K562 (cell line): Measurements from ENCODE around the gene DOCK1. TPM values are rescaled to one million over a fixed set of nuclear protein-coding genes. Genes with fewer than 3 reads are reported as not detected.

Experiments used
- ATAC-seq: fragments of 200-7000 bp; cut with Tn5 transposase; 3 replicates; pipeline ENCODE4 v1.9.1; 2020; ENCODE audit warnings: moderate library complexity
- BruUV-seq: library from RNA; stranded (reverse); fragments of 400-500 nt; replicated peaks from 2 replicates; lab custom pipeline; 2021; lab: Mats Ljungman, UMichigan
- CTCF ChIA-PET: fragments of 300-600 bp; formaldehyde crosslinking; extraction: SDS; loops from one replicate; lab custom pipeline; 2021; ENCODE audit warnings: low intra/inter-chr PET ratio; lab: Yijun Ruan, JAX
- POLR2A ChIA-PET: fragments of 300-600, 350-650 bp; sonication (Branson Sonifier 250); formaldehyde crosslinking; extraction: SDS; loops from one replicate; lab custom pipeline; 2021; ENCODE audit warnings: antibody characterized with exemption, inconsistent platforms; lab: Yijun Ruan, JAX
- DNase-seq, 4 experiments: peaks; one replicate each; pipeline versions ENCODE4 v3.0.0 to v3.0.0-alpha.2; 2011 to 2018; ENCODE audit warnings: low spot score in 3 of 4, mixed read lengths in 3 of 4; ENCODE audit errors: extremely low read depth in 1 of 4
- FAIRE-seq: peaks from 2 replicates; lab custom pipeline; 2011; peaks lifted over from hg19 to GRCh38; lab: Jason Lieb, UNC
- H2AFZ ChIP-seq: 2 replicates; pipeline ENCODE4 v1.6.0; 2011; ENCODE audit warnings: low read depth, low read length, control low read depth, inconsistent platforms
- H3K27ac ChIP-seq: fragments of 200-600 bp; 3 replicates; pipeline ENCODE4 v1.8.0; 2011; ENCODE audit warnings: low read depth, mild to moderate bottlenecking, control low read depth, inconsistent platforms, low read length, moderate library complexity, mixed read lengths; ENCODE audit errors: extremely low read depth
- H3K27me3 ChIP-seq, 2 experiments: fragments of 300-600 bp in 1 of 2; 2 replicates in 1 of 2; 3 replicates in 1 of 2; pipeline versions ENCODE4 v1.6.0 to v1.8.0; 2011; ENCODE audit warnings: inconsistent platforms in 2 of 2, low read length in 2 of 2, mild to moderate bottlenecking in 1 of 2, mixed read lengths in 1 of 2, moderate library complexity in 1 of 2; ENCODE audit not compliant: control insufficient read depth in 2 of 2, insufficient read depth in 2 of 2
- H3K36me3 ChIP-seq: fragments of 300-600 bp; 3 replicates; pipeline ENCODE4 v1.8.0; 2011; ENCODE audit warnings: mild to moderate bottlenecking, low read length, inconsistent platforms; ENCODE audit not compliant: control insufficient read depth, insufficient read depth
- H3K4me1 ChIP-seq, 2 experiments: fragments of 200-600 bp in 1 of 2; replicated peaks in 1 of 2; 2 replicates in 1 of 2; 3 replicates in 1 of 2; pipeline versions ENCODE4 v1.5.1 to v1.8.0; 2011; ENCODE audit warnings: inconsistent platforms in 2 of 2, low read length in 2 of 2, mild to moderate bottlenecking in 1 of 2, mixed read lengths in 1 of 2, moderate library complexity in 1 of 2; ENCODE audit not compliant: control insufficient read depth in 2 of 2, insufficient read depth in 2 of 2
- H3K4me2 ChIP-seq: 2 replicates; pipeline ENCODE4 v1.6.1; 2011; ENCODE audit warnings: low read length, control low read depth, inconsistent platforms, mixed read lengths; ENCODE audit not compliant: insufficient read depth
- H3K4me3 ChIP-seq: fragments of 200-600 bp; sonication (generic), shearing (Covaris generic); 2 replicates; pipeline ENCODE4 v1.5.1; 2016; ENCODE audit warnings: control low read depth, inconsistent platforms
- H3K79me2 ChIP-seq: fragments of 200-600 bp; 3 replicates; pipeline ENCODE4 v1.8.0; 2011; ENCODE audit warnings: low read length, inconsistent platforms; ENCODE audit not compliant: control insufficient read depth, insufficient read depth
- H3K9ac ChIP-seq, 2 experiments: 2 replicates each; pipeline versions ENCODE4 v1.6.0 to v1.6.1; 2011; ENCODE audit warnings: low read depth in 2 of 2, low read length in 2 of 2, control low read depth in 1 of 2, inconsistent platforms in 1 of 2, mild to moderate bottlenecking in 1 of 2, mixed read lengths in 1 of 2; ENCODE audit not compliant: insufficient read depth in 1 of 2
- H3K9me1 ChIP-seq: one replicate; pipeline ENCODE4 v1.6.0; 2011; ENCODE audit warnings: inconsistent platforms, mild to moderate bottlenecking, low read length, moderate library complexity; ENCODE audit not compliant: control insufficient read depth, insufficient read depth
- H3K9me3 ChIP-seq: replicated peaks from 2 replicates; pipeline ENCODE4 v1.5.1; 2011; ENCODE audit warnings: low read depth, low read length, inconsistent platforms; ENCODE audit not compliant: control insufficient read depth, insufficient read depth
- H4K20me1 ChIP-seq: replicated peaks from 2 replicates; pipeline ENCODE4 v1.6.1; 2011; ENCODE audit warnings: low read length, inconsistent platforms, mixed read lengths; ENCODE audit not compliant: control insufficient read depth, insufficient read depth
- MCM7 ChIP-seq, 2 experiments: fragments of 450-650 bp; IDR thresholded peaks; 2 replicates each; pipeline ENCODE4 v1.6.1; 2016 to 2018
- MYNN ChIP-seq, 2 experiments: sonication (generic); formaldehyde crosslinking in 1 of 2; IDR thresholded peaks; 2 replicates each; pipeline versions ENCODE4 v1.5.0 to v1.6.1; 2016 to 2020; ENCODE audit warnings: antibody characterized with exemption in 1 of 2, missing genetic modification reagents in 1 of 2
- SIRT6 ChIP-seq: IDR thresholded peaks from one replicate; pipeline ENCODE4 v1.6.1; 2012; ENCODE audit warnings: low read depth, mild to moderate bottlenecking, control low read depth, inconsistent platforms, low read length, moderate library complexity
- ZNF41 ChIP-seq: fragments of 250-450 bp; sonication (Bioruptor Pico); conservative IDR thresholded peaks from 2 replicates; pipeline ENCODE4 v1.4.0; 2020; ENCODE audit warnings: mild to moderate bottlenecking
- WGBS: fragments of 100-300 bp; shearing (Covaris generic); methylation state at CpG from one replicate; pipeline ENCODE4 v1.1.6; 2016; ENCODE audit warnings: low coverage, mixed read lengths; ENCODE audit not compliant: insufficient coverage; ENCODE audit errors: missing lambda C conversion rate; 5-methylcytosine and 5-hydroxymethylcytosine counted together
- in situ Hi-C: fragments of 300-500 bp; cut with MboI; formaldehyde crosslinking; loops from 4 replicates; pipeline ENCODE4 v1.15.0; 2018; ENCODE audit warnings: inconsistent platforms, mixed read lengths
- intact Hi-C: fragments of 100-400 bp; cut with micrococcal nuclease; formaldehyde crosslinking; loops from 2 replicates; pipeline ENCODE4 v1.14.2; 2022
- polyA plus RNA-seq, 8 experiments: library from polyadenylated mRNA; depleted of rRNA in 4 of 8; stranded (reverse) in 5 of 8; unstranded in 3 of 8; fragments of >200 nt; fragmentation: Nextera tagmentation in 2 of 8; fragmentation: Illumina TruSeq in 1 of 8; extraction: Ambion mirVana in 2 of 8; extraction: Trizol in 1 of 8; gene quantifications; 2 replicates each; pipeline versions ENCODE4 v1.2.1 to v1.2.3, GENCODE V29; 2011 to 2014; ENCODE audit warnings: inconsistent platforms in 1 of 8, missing spikeins in 1 of 8
- total RNA-seq, 7 experiments: library from RNA; depleted of rRNA in 6 of 7; stranded (reverse); fragments of >200 nt in 6 of 7; fragmentation: Illumina TruSeq in 2 of 7; extraction: Trizol in 2 of 7; gene quantifications; 2 replicates each; pipeline versions ENCODE4 v1.2.1 to v1.2.3, GENCODE V29; 2011 to 2021; ENCODE audit warnings: low replicate concordance in 1 of 7
- TF ChIP-seq, protein P1 (sequence below): fragments of 250-450 bp; sonication (Bioruptor Pico); IDR thresholded peaks from 2 replicates; pipeline ENCODE4 v1.8.0; 2021; ENCODE audit warnings: borderline replicate concordance, mild to moderate bottlenecking, moderate library complexity; ENCODE audit not compliant: poor library complexity, severe bottlenecking

DOCK1 gene
- total and polyA plus RNA-seq, 9 of the 15 experiments (the other 6 are each of a cell fraction or from before 2014, with no cell fraction given), result 0.31 TPM; not detected in 8

- Histone ChIP-seq H3K9ac (no peak overlapping the region), H2AFZ (no peak overlapping the region), H3K79me2 (no peaks in the 10 kb centered on the region), H3K36me3 (no peaks in the 10 kb centered on the region), H3K4me1 (no peaks in the 10 kb centered on the region), H3K4me2 (no peak overlapping the region), H3K4me3 (no peak overlapping the region), H3K27ac (no peak overlapping the region), H4K20me1 (no peaks in the 10 kb centered on the region), H3K9me1 (no peaks in the 10 kb centered on the region), H3K9me3 (no peaks in the 10 kb centered on the region), H3K27me3 (no peaks in the 10 kb centered on the region)
- ChIA-PET CTCF (no interaction called here), POLR2A (interaction anchor here (0.6 kb wide), 1 partner anchor 1734 kb away, joined by 3 read pairs; no protein-coding TSS in a partner anchor)
- WGBS, result 0% methylated on average over 1 of the region's 7 CpGs
- FAIRE-seq, result no peak
- no peak for TF ChIP-seq SIRT6
- TF ChIP-seq, protein P1, sequence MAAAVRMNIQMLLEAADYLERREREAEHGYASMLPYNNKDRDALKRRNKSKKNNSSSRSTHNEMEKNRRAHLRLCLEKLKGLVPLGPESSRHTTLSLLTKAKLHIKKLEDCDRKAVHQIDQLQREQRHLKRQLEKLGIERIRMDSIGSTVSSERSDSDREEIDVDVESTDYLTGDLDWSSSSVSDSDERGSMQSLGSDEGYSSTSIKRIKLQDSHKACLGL, result no peak
- no peak for ATAC-seq
- in situ Hi-C loops, result no loop called here
- no peak for DNase-seq
- intact Hi-C loops, result no loop called here
- BruUV-seq, result no TSS peak
Observed at GRCh38 chr10:127262606-127263005, 357.4 kb downstream of the DOCK1 start.

DNA sequence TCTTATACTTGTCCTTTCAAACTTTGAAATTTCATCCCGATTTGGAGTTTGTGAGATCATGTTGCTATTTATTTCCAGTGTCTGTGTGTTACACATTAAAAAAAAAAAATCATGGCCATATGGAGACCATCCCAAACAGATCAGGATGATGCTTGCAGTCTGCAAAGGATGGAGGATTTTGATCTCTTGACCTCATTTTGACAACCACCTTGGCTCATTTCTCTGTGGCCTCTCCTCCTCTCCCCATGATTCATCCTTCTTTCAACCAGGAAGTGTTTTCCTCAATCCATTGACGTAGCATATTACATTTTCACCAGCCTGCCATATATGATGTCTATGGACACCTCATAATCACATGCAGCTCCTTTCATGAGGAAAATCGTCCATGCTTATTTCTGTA lies 360.1 kb downstream of the DOCK1 start:
- H3K4me2 ChIP-seq, result no peak overlapping the region
- no peak for FAIRE-seq
- no peak overlapping the region for H3K4me3 ChIP-seq
- H3K9me1 ChIP-seq, result no peaks in the 10 kb centered on the region
- no peaks in the 10 kb centered on the region for H3K36me3 ChIP-seq
- in situ Hi-C loops, result no loop called here
- no peak for ATAC-seq
- TF ChIP-seq ZNF41 (CRISPR knock-in tag) (no peak), MYNN (IDR thresholded peaks at IDR 0.05) (no peak), MYNN (CRISPR knock-in tag; IDR thresholded peaks at IDR 0.05) (no peak), MCM7 (IDR thresholded peaks at IDR 0.05) (no peak)
- no peaks in the 10 kb centered on the region for H4K20me1 ChIP-seq
- no peak overlapping the region for H2AFZ ChIP-seq
- DNase-seq, result no peak
- no peaks in the 10 kb centered on the region for H3K9me3 ChIP-seq
- H3K27me3 ChIP-seq, result no peaks in the 10 kb centered on the region
- ChIA-PET POLR2A (no interaction called here), CTCF (no interaction called here)
- no peaks in the 10 kb centered on the region for H3K4me1 ChIP-seq
- no TSS peak for BruUV-seq
- no peak overlapping the region for H3K27ac ChIP-seq
- intact Hi-C loops, result no loop called here
- H3K79me2 ChIP-seq, result no peaks in the 10 kb centered on the region
- WGBS, result 4% methylated on average over 3 of the region's 3 CpGs
- no peak overlapping the region for H3K9ac ChIP-seq
